ENCODE measurements around the gene ADAM33. TPM values are rescaled to one million over a fixed set of nuclear protein-coding genes. Genes with fewer than 3 reads are reported as not detected.

ADAM33 gene
- total and polyA plus RNA-seq, 2 donors (not counting 1 experiment from before 2014, with no cell fraction given) = not detected

GRCh38 chr20:3729811-3730540 is 48.2 kb upstream of the ADAM33 start:
- Histone ChIP-seq H3K27ac (ENCODE audit: low read length in 2 of 2) (no peak overlapping the region), H3K36me3 (replicated peaks in 1 of 2; ENCODE audit: control extremely low read depth in 1 of 2, control insufficient read depth in 1 of 2, extremely low read depth in 1 of 2, insufficient read depth in 2 of 2, low read length in 1 of 2) (no peaks in the 10 kb centered on the region), H3K9me3 (ENCODE audit: control extremely low read depth in 1 of 3, control insufficient read depth in 2 of 3, insufficient read depth in 1 of 3, low read length in 2 of 3) (no peaks in the 10 kb centered on the region), H4K20me1 (ENCODE audit: control insufficient read depth, insufficient read depth, low read length, poor library complexity, severe bottlenecking) (no peaks in the 10 kb centered on the region), H2AFZ (ENCODE audit: insufficient read depth, low read depth, low read length, poor library complexity, severe bottlenecking) (no peak overlapping the region), H3K9ac (ENCODE audit: low read length) (no peak overlapping the region), H3K27me3 (replicated peaks in 1 of 4; ENCODE audit: control extremely low read depth in 1 of 4, control insufficient read depth in 3 of 4, insufficient read depth in 4 of 4, low read length in 3 of 4) (peaks cover 0 to 46% (median 8%) of the 10 kb centered on the region in 4 experiments), H3K4me3 (ENCODE audit: control extremely low read depth in 1 of 5, extremely low read depth in 1 of 5, insufficient read depth in 1 of 5, low read depth in 2 of 5, low read length in 4 of 5) (no peak overlapping the region), H3K4me2 (replicated peaks; ENCODE audit: low read depth, low read length, poor library complexity, severe bottlenecking) (no peak overlapping the region), H3K4me1 (ENCODE audit: control insufficient read depth in 2 of 2, insufficient read depth in 2 of 2, low read length in 2 of 2) (no peaks in the 10 kb centered on the region), H3K79me2 (ENCODE audit: control insufficient read depth, insufficient read depth, low read length) (no peaks in the 10 kb centered on the region)
- Mint-ChIP-seq H3K27ac (no peak overlapping the region), H3K9me3 (ENCODE audit: insufficient read depth) (no peaks in the 10 kb centered on the region), H3K27me3 (peaks cover 56% of the 10 kb centered on the region), H3K4me1 (peaks cover 5% of the 10 kb centered on the region), H3K4me3 (no peak overlapping the region)
- DNase-seq (no peak), ATAC-seq (ENCODE audit: low read depth) (no peak)
- intact Hi-C loops (cut with micrococcal nuclease) = no loop called here
- 73% methylated on average over 5 of the region's 8 CpGs for WGBS (ENCODE audit: insufficient coverage)
- ChIA-PET POLR2A (no interaction called here), CTCF (no interaction called here)
- TF ChIP-seq CTCF (IDR thresholded peaks at IDR 0.05) (no peak), EZH2 (IDR thresholded peaks at IDR 0.05; ENCODE audit: borderline replicate concordance, insufficient read depth, low read depth, low read length, poor library complexity, severe bottlenecking) (no peak)

- no peak overlapping the region for H3K27ac Mint-ChIP-seq
- Histone ChIP-seq H3K4me2 (replicated peaks; ENCODE audit: low read depth, low read length, poor library complexity, severe bottlenecking) (no peak overlapping the region), H3K4me3 (ENCODE audit: control extremely low read depth in 1 of 5, extremely low read depth in 1 of 5, insufficient read depth in 1 of 5, low read depth in 2 of 5, low read length in 4 of 5) (no peak overlapping the region), H3K79me2 (ENCODE audit: control insufficient read depth, insufficient read depth, low read length) (no peaks in the 10 kb centered on the region), H3K9ac (ENCODE audit: low read length) (no peak overlapping the region), H2AFZ (ENCODE audit: insufficient read depth, low read depth, low read length, poor library complexity, severe bottlenecking) (no peak overlapping the region), H3K36me3 (replicated peaks in 1 of 2; ENCODE audit: control extremely low read depth in 1 of 2, control insufficient read depth in 1 of 2, extremely low read depth in 1 of 2, insufficient read depth in 2 of 2, low read length in 1 of 2) (no peaks in the 10 kb centered on the region), H3K4me1 (ENCODE audit: control insufficient read depth in 2 of 2, insufficient read depth in 2 of 2, low read length in 2 of 2) (no peaks in the 10 kb centered on the region), H3K9me3 (ENCODE audit: control extremely low read depth in 1 of 3, control insufficient read depth in 2 of 3, insufficient read depth in 1 of 3, low read length in 2 of 3) (no peaks in the 10 kb centered on the region), H3K27ac (ENCODE audit: low read length in 2 of 2) (no peak overlapping the region), H4K20me1 (ENCODE audit: control insufficient read depth, insufficient read depth, low read length, poor library complexity, severe bottlenecking) (no peaks in the 10 kb centered on the region), H3K27me3 (replicated peaks in 1 of 4; ENCODE audit: control extremely low read depth in 1 of 4, control insufficient read depth in 3 of 4, insufficient read depth in 4 of 4, low read length in 3 of 4) (peaks cover 0 to 46% (median 8%) of the 10 kb centered on the region in 4 experiments)
- ChIA-PET POLR2A (no interaction called here), CTCF (interaction anchor here (1.3 kb wide), 1 partner anchor 19 kb away, joined by 3 read pairs; no protein-coding TSS in a partner anchor)
- 94% methylated on average over 5 of the region's 6 CpGs for WGBS (ENCODE audit: insufficient coverage)
- DNase-seq (no peak), ATAC-seq (ENCODE audit: low read depth) (no peak)
- intact Hi-C loops (cut with micrococcal nuclease) = no loop called here
- TF ChIP-seq EZH2 (IDR thresholded peaks at IDR 0.05; ENCODE audit: borderline replicate concordance, insufficient read depth, low read depth, low read length, poor library complexity, severe bottlenecking) (no peak), CTCF (IDR thresholded peaks at IDR 0.05) (no peak)
- peaks cover 58% of the 10 kb centered on the region for H3K27me3 Mint-ChIP-seq
- H3K4me1 Mint-ChIP-seq = peaks cover 5% of the 10 kb centered on the region
- H3K4me3 Mint-ChIP-seq = no peak overlapping the region
- H3K9me3 Mint-ChIP-seq (ENCODE audit: insufficient read depth) = no peaks in the 10 kb centered on the region
These were observed 47.6 kb upstream of the ADAM33 start for GRCh38 chr20:3729378-3729777.

All from B cell (primary cell).